Panc1 (cell line): ENCODE results near the gene NR5A2. TPM values are rescaled to one million over a fixed set of nuclear protein-coding genes. Genes with fewer than 3 reads are reported as not detected.

Experiments
- ATAC-seq: fragments of 200-7000 bp; cut with Tn5 transposase; 2 replicates; pipeline ENCODE4 v1.9.1; 2020; ENCODE audit warnings: mild to moderate bottlenecking, moderate library complexity
- BruUV-seq: library from RNA; stranded (reverse); fragments of 400-500 nt; replicated peaks from 2 replicates; lab custom pipeline; 2021; lab: Mats Ljungman, UMichigan
- CTCF ChIA-PET: fragments of 300-600 bp; sonication (Branson Sonifier 250); formaldehyde crosslinking; loops from one replicate; lab custom pipeline; 2022; ENCODE audit warnings: antibody characterized with exemption; lab: Charles Lee
- POLR2A ChIA-PET: fragments of 300-600 bp; sonication (Branson Sonifier 250); formaldehyde crosslinking; loops from one replicate; lab custom pipeline; 2022; ENCODE audit warnings: antibody characterized with exemption; lab: Charles Lee
- DNase-seq: peaks from one replicate; pipeline ENCODE4 v3.0.0-alpha.2; 2010; ENCODE audit warnings: low read depth, low spot score
- H3K27ac ChIP-seq: 2 replicates; pipeline ENCODE4 v1.5.1; 2011; ENCODE audit warnings: mild to moderate bottlenecking, low read length, inconsistent platforms
- H3K27me3 ChIP-seq: fragments of 200-500 bp; sonication (Bioruptor generic); 2 replicates; pipeline ENCODE4 v1.6.0; 2014; ENCODE audit warnings: low read length, inconsistent platforms; ENCODE audit not compliant: control insufficient read depth, insufficient read depth
- H3K36me3 ChIP-seq: fragments of 200-500 bp; sonication (Bioruptor generic); 2 replicates; pipeline ENCODE4 v1.5.1; 2014; ENCODE audit warnings: inconsistent platforms, mild to moderate bottlenecking, low read length, moderate library complexity; ENCODE audit not compliant: control insufficient read depth, insufficient read depth
- H3K4me1 ChIP-seq: 2 replicates; pipeline ENCODE4 v1.5.1; 2011; ENCODE audit warnings: inconsistent platforms, mild to moderate bottlenecking, low read length, moderate library complexity; ENCODE audit not compliant: control insufficient read depth, insufficient read depth
- H3K4me3 ChIP-seq, 2 experiments: 2 replicates each; pipeline ENCODE4 v1.5.1; 2011 to 2012; ENCODE audit warnings: low read depth in 2 of 2, low read length in 2 of 2, mild to moderate bottlenecking in 2 of 2, inconsistent platforms in 1 of 2, moderate library complexity in 1 of 2
- H3K9me3 ChIP-seq: fragments of 200-500 bp; sonication (Bioruptor generic); 2 replicates; pipeline ENCODE4 v1.5.1; 2014; ENCODE audit warnings: low read depth, mild to moderate bottlenecking, inconsistent platforms, low read length, moderate library complexity; ENCODE audit not compliant: control insufficient read depth, insufficient read depth
- POLR2AphosphoS5 ChIP-seq: IDR thresholded peaks from 2 replicates; pipeline ENCODE4 v1.6.1; 2012; ENCODE audit warnings: mild to moderate bottlenecking, low read depth, low read length, moderate library complexity
- REST ChIP-seq, 2 experiments: IDR thresholded peaks; 2 replicates each; pipeline ENCODE4 v1.6.1; 2011 to 2012; ENCODE audit warnings: low read depth in 2 of 2, control low read depth in 1 of 2, low read length in 1 of 2, mild to moderate bottlenecking in 1 of 2, moderate library complexity in 1 of 2; ENCODE audit not compliant: insufficient read depth in 1 of 2
- SIN3A ChIP-seq: IDR thresholded peaks from 2 replicates; pipeline ENCODE4 v1.6.1; 2012; ENCODE audit warnings: low read depth, mild to moderate bottlenecking, low read length, moderate library complexity, borderline replicate concordance; ENCODE audit not compliant: insufficient read depth
- TCF7L2 ChIP-seq: IDR thresholded peaks from 2 replicates; pipeline ENCODE4 v1.6.1; 2011; ENCODE audit warnings: mild to moderate bottlenecking, low read depth, low read length, inconsistent platforms
- in situ Hi-C: cut with HindIII; loops from 2 replicates; pipeline ENCODE4 v1.10.0; 2016; ENCODE audit warnings: low sequenced_read_pairs, low pct_unique_long_range_greater_than_20kb
- intact Hi-C: fragments of 100-400 bp; cut with micrococcal nuclease; formaldehyde crosslinking; loops from one replicate; pipeline ENCODE4 v1.10.0; 2022; ENCODE audit not compliant: unreplicated experiment
- total RNA-seq: library from RNA; stranded (reverse); gene quantifications from one replicate; pipeline ENCODE4 v1.2.1, GENCODE V29; 2021; ENCODE audit not compliant: unreplicated experiment
- TF ChIP-seq, protein P1 (sequence below): fragments of 450-650 bp; IDR thresholded peaks from 2 replicates; pipeline ENCODE4 v1.5.1; 2017; ENCODE audit warnings: mild to moderate bottlenecking

Gene NR5A2
- total RNA-seq, 1 experiment from 2014 or later, result 4.3 TPM

DNA sequence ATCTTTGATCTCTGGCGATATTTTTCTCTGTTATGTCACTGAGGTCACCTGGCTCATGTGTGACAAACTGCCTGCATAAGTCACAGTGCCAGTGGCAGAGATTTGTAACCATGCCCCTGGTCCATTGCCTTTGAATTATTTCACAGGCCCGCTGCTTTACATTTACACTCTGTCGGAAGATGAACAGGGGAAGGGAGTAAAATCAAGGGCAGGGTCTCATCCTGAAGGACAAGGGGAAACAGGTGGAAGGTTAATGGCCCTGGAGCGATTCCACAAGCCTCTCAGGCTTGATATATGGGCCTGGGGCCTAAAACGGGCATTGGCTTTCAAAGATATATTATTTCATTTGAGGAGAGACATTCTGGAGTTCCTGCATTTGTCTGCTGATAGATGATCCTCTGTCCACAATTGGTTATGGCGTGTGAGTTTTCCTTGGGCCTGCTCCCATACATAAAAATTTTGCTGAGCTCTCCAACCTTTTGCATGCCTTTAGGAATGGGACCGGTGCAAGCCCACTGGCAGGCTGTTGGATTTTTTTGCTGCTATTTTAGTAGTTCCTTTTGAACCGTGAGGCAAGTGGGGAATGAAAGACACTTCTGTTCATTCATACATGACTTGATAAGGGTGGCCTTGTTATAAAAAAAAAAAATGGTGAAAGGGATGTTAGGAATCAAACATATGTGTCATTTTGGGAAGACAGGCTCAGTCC lies 51.9 kb downstream of the NR5A2 start:
- in situ Hi-C loops (no loop called here), intact Hi-C loops (no loop called here)
- Histone ChIP-seq H3K9me3 (no peaks in the 10 kb centered on the region), H3K4me3 (no peak overlapping the region), H3K27ac (peak overlapping the region; percentile 73), H3K36me3 (no peaks in the 10 kb centered on the region), H3K27me3 (no peaks in the 10 kb centered on the region), H3K4me1 (peaks cover 39% of the 10 kb centered on the region)
- TF ChIP-seq TCF7L2, result no peak
- TF ChIP-seq, protein P1, sequence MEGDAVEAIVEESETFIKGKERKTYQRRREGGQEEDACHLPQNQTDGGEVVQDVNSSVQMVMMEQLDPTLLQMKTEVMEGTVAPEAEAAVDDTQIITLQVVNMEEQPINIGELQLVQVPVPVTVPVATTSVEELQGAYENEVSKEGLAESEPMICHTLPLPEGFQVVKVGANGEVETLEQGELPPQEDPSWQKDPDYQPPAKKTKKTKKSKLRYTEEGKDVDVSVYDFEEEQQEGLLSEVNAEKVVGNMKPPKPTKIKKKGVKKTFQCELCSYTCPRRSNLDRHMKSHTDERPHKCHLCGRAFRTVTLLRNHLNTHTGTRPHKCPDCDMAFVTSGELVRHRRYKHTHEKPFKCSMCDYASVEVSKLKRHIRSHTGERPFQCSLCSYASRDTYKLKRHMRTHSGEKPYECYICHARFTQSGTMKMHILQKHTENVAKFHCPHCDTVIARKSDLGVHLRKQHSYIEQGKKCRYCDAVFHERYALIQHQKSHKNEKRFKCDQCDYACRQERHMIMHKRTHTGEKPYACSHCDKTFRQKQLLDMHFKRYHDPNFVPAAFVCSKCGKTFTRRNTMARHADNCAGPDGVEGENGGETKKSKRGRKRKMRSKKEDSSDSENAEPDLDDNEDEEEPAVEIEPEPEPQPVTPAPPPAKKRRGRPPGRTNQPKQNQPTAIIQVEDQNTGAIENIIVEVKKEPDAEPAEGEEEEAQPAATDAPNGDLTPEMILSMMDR, result no peak
- ChIA-PET CTCF (interaction anchor here (0.7 kb wide), 1 partner anchor 31 kb away, joined by 3 read pairs; no protein-coding TSS in a partner anchor), POLR2A (no interaction called here)
- BruUV-seq, result no TSS peak
- ATAC-seq (no peak), DNase-seq (no peak)

- CTCF ChIA-PET, result no interaction called here
- intact Hi-C loops (no loop called here), in situ Hi-C loops (no loop called here)
- BruUV-seq, result no TSS peak
- no peak overlapping the region for H3K4me3 ChIP-seq
- H3K36me3 ChIP-seq, result no peaks in the 10 kb centered on the region
- H3K4me1 ChIP-seq, result peaks cover 28% of the 10 kb centered on the region
- H3K27me3 ChIP-seq, result no peaks in the 10 kb centered on the region
- no peak for DNase-seq
- H3K27ac ChIP-seq, result peak overlapping the region; percentile 57; the same call in 1 of the 2 replicates
- no peak for ATAC-seq
- no peaks in the 10 kb centered on the region for H3K9me3 ChIP-seq
- POLR2A ChIA-PET, result interaction anchor here (0.6 kb wide), 1 partner anchor 12 kb away, joined by 4 read pairs; no protein-coding TSS in a partner anchor
- TF ChIP-seq POLR2AphosphoS5 (no peak), REST (IDR thresholded peaks at IDR 0.05; ENCODE audit: insufficient read depth in 1 of 2, low read depth in 2 of 2, low read length in 1 of 2) (no peak), SIN3A (no peak), TCF7L2 (no peak)
- TF ChIP-seq, protein P1, result no peak
These were observed 53.9 kb downstream of the NR5A2 start for GRCh38 chr1:200081151-200081968.
